ENCODE measurements around the gene ALDH3A2. TPM values are rescaled to one million over a fixed set of nuclear protein-coding genes. Genes with fewer than 3 reads are reported as not detected.
A peak's percentile ranks its signal among the peaks of the same experiment; 100 is the strongest.

The ALDH3A2 gene
- 28.9 and 29.7 TPM in 2 replicates for total RNA-seq (2014; rRNA removed; shearing (Covaris generic))
- total RNA-seq (2022) = 41.1 and 47.3 TPM in 2 replicates
- Bru-seq, nascent RNA = percentile 68 among the genes with signal in this experiment
- BruChase-seq, experiment 1, labeled RNA remaining after a 6-hour chase = percentile 75 among the genes with signal in this experiment
- percentile 70 among the genes with signal in this experiment for BruChase-seq, experiment 2, labeled RNA remaining after a 2-hour chase
- long read RNA-seq, transcript ALDH3A2-201 (10 exons, 3,928 nt) = major isoform, 48 of 67 reads
- long read RNA-seq, transcript ALDH3A2-202 (11 exons, 3,828 nt) = minor isoform, 6 of 67 reads
- long read RNA-seq, partial matches to known transcripts = 2 of 67 reads
- long read RNA-seq, other reads (novel, unspliced or antisense) = 4 of 67 reads

DNA sequence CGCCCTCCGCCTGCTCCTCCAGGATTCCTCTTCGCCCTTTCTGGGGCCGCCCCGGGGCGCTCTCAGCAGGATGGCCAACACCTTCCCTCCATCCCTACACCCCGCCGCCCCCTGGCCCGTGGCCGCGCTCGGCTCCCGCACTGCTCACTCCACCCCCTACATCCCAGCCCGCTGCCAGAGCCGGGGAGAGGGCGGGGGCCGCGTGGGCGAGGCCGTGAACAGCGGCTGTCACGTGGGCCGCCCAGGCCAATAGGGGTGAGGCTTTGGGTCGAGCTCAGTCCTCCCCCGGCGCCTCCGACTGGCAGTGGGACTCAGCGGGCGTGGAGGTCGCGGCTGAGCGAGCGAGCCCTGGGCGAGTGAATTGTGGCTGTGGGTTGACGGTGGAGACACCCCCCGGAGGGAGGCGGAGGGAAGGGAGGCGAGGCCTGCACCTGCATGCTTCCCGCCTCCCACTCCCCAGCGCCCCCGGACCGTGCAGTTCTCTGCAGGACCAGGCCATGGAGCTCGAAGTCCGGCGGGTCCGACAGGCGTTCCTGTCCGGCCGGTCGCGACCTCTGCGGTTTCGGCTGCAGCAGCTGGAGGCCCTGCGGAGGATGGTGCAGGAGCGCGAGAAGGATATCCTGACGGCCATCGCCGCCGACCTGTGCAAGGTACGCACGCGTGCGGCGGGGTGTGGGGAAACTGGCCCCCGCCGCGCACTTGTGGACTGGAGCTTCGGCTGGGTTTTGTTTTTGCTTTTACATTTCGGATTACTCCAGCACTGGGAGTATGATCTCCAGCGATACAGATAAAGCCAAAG lies at the start of gene ALDH3A2:
ALDH3A2 (plus strand) TSS at position 277 of the 799 bp plus-strand sequence; CDS start at position 498, 221 bp downstream.
- Histone ChIP-seq H3K4me2 (ENCODE audit: low read length) (peak within 1 kb of the TSS; percentile 95), H2AFZ (ENCODE audit: low read length) (peak within 1 kb of the TSS; percentile 80), H3K4me3 (ENCODE audit: low read depth, low read length, poor library complexity, severe bottlenecking) (peak within 1 kb of the TSS; percentile 81), H3K9me2 (ENCODE audit: insufficient read depth, low read length) (no peaks in the 10 kb centered on the region), H4K20me1 (ENCODE audit: insufficient read depth, low read length) (no peaks in the 10 kb centered on the region), H3K27ac (ENCODE audit: low read depth, low read length, poor library complexity, severe bottlenecking) (peak within 1 kb of the TSS; percentile 53), H3K4me1 (ENCODE audit: insufficient read depth, low read length, poor library complexity, severe bottlenecking) (peaks cover 32% of the 10 kb centered on the region), H3K79me2 (ENCODE audit: insufficient read depth, low read depth, low read length) (peaks cover 25% of the 10 kb centered on the region), H3K9me3 (ENCODE audit: low read length) (no peaks in the 10 kb centered on the region), H3K36me3 (ENCODE audit: insufficient read depth, low read length) (peaks cover 24% of the 10 kb centered on the region)
- TF ChIP-seq EZH2phosphoT487 (IDR thresholded peaks at IDR 0.05; ENCODE audit: borderline replicate concordance, low read depth, low read length) = no peak
- TF ChIP-seq, protein P1, sequence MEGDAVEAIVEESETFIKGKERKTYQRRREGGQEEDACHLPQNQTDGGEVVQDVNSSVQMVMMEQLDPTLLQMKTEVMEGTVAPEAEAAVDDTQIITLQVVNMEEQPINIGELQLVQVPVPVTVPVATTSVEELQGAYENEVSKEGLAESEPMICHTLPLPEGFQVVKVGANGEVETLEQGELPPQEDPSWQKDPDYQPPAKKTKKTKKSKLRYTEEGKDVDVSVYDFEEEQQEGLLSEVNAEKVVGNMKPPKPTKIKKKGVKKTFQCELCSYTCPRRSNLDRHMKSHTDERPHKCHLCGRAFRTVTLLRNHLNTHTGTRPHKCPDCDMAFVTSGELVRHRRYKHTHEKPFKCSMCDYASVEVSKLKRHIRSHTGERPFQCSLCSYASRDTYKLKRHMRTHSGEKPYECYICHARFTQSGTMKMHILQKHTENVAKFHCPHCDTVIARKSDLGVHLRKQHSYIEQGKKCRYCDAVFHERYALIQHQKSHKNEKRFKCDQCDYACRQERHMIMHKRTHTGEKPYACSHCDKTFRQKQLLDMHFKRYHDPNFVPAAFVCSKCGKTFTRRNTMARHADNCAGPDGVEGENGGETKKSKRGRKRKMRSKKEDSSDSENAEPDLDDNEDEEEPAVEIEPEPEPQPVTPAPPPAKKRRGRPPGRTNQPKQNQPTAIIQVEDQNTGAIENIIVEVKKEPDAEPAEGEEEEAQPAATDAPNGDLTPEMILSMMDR (conservative IDR thresholded peaks at IDR 0.05; ENCODE audit: low read length) = no peak; the same call in 1 of the 2 replicates
- intact Hi-C loops (cut with micrococcal nuclease; ENCODE audit: unreplicated experiment) = loop anchor here (2.0 to 10.0 kb wide), 3 partner anchors 116 to 274 kb away; partner anchors contain the start of gene MAPK7
- ChIA-PET CTCF (ENCODE audit: unreplicated experiment) (interaction anchor here (1.3 to 1.4 kb wide), 2 partner anchors 20 to 114 kb away, joined by 4 to 5 read pairs; no protein-coding TSS in a partner anchor), POLR2A (interaction anchor here (0.6 to 1.5 kb wide), 5 partner anchors 8 to 206 kb away, joined by 3 to 8 read pairs (median 3); no protein-coding TSS in a partner anchor)
- no TSS peak for BruUV-seq (replicated peaks)
- peak; percentile 95 for DNase-seq (ENCODE audit: low spot score)

DNA sequence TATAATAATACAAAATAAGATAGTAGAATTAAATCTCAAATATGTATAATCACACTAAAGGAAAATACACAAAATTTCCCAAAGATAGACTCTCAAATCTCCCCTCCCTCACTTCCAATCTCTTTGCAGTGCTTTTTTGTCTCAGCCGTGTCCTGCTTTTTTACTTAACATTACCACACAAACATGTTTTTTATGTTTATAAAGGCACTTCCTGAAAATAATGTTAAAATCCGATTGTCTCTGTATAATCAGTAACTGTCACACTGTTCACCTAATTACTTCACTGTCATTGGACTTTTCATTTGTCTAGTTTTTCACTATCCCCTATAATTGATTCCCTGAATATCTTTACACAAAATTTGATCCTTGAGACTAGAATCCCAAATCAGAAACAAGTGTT lies 38.2 kb upstream of the ALDH3A2 start:
- Histone ChIP-seq H3K36me3 (ENCODE audit: insufficient read depth, low read length) (no peaks in the 10 kb centered on the region), H3K4me2 (ENCODE audit: low read length) (no peak overlapping the region), H3K4me1 (ENCODE audit: insufficient read depth, low read length, poor library complexity, severe bottlenecking) (no peaks in the 10 kb centered on the region), H3K9me3 (ENCODE audit: low read length) (no peaks in the 10 kb centered on the region), H2AFZ (ENCODE audit: low read length) (no peak overlapping the region), H4K20me1 (ENCODE audit: insufficient read depth, low read length) (no peaks in the 10 kb centered on the region), H3K27ac (ENCODE audit: low read depth, low read length, poor library complexity, severe bottlenecking) (no peak overlapping the region), H3K79me2 (ENCODE audit: insufficient read depth, low read depth, low read length) (no peaks in the 10 kb centered on the region), H3K9me2 (ENCODE audit: insufficient read depth, low read length) (no peaks in the 10 kb centered on the region), H3K4me3 (ENCODE audit: low read depth, low read length, poor library complexity, severe bottlenecking) (no peak overlapping the region)
- CTCF ChIA-PET (ENCODE audit: unreplicated experiment) = no interaction called here
- TF ChIP-seq, protein P1 (conservative IDR thresholded peaks at IDR 0.05; ENCODE audit: low read length) = no peak
- TF ChIP-seq EZH2phosphoT487 (IDR thresholded peaks at IDR 0.05; ENCODE audit: borderline replicate concordance, low read depth, low read length) = no peak
- no peak for DNase-seq (ENCODE audit: low spot score)
- POLR2A ChIA-PET = interaction anchor here (1.5 kb wide), 1 partner anchor 37 kb away, joined by 3 read pairs; no protein-coding TSS in a partner anchor
- intact Hi-C loops (cut with micrococcal nuclease; ENCODE audit: unreplicated experiment) = no loop called here
- BruUV-seq (replicated peaks) = no TSS peak
